K562 (cell line): ENCODE data around the gene SLC8A1. TPM values are rescaled to one million over a fixed set of nuclear protein-coding genes. Genes with fewer than 3 reads are reported as not detected.

Source experiments
- ATAC-seq: fragments of 200-7000 bp; cut with Tn5 transposase; 3 replicates; pipeline ENCODE4 v1.9.1; 2020; ENCODE audit warnings: moderate library complexity
- BruUV-seq: library from RNA; stranded (reverse); fragments of 400-500 nt; replicated peaks from 2 replicates; lab custom pipeline; 2021; lab: Mats Ljungman, UMichigan
- CTCF ChIA-PET: fragments of 300-600 bp; formaldehyde crosslinking; extraction: SDS; loops from one replicate; lab custom pipeline; 2021; ENCODE audit warnings: low intra/inter-chr PET ratio; lab: Yijun Ruan, JAX
- POLR2A ChIA-PET: fragments of 300-600, 350-650 bp; sonication (Branson Sonifier 250); formaldehyde crosslinking; extraction: SDS; loops from one replicate; lab custom pipeline; 2021; ENCODE audit warnings: antibody characterized with exemption, inconsistent platforms; lab: Yijun Ruan, JAX
- DNase-seq, 4 experiments: peaks; one replicate each; pipeline versions ENCODE4 v3.0.0 to v3.0.0-alpha.2; 2011 to 2018; ENCODE audit warnings: low spot score in 3 of 4, mixed read lengths in 3 of 4; ENCODE audit errors: extremely low read depth in 1 of 4
- FAIRE-seq: peaks from 2 replicates; lab custom pipeline; 2011; peaks lifted over from hg19 to GRCh38; lab: Jason Lieb, UNC
- H2AFZ ChIP-seq: 2 replicates; pipeline ENCODE4 v1.6.0; 2011; ENCODE audit warnings: low read depth, low read length, control low read depth, inconsistent platforms
- H3K27ac ChIP-seq: fragments of 200-600 bp; 3 replicates; pipeline ENCODE4 v1.8.0; 2011; ENCODE audit warnings: low read depth, mild to moderate bottlenecking, control low read depth, inconsistent platforms, low read length, moderate library complexity, mixed read lengths; ENCODE audit errors: extremely low read depth
- H3K27me3 ChIP-seq, 2 experiments: fragments of 300-600 bp in 1 of 2; 2 replicates in 1 of 2; 3 replicates in 1 of 2; pipeline versions ENCODE4 v1.6.0 to v1.8.0; 2011; ENCODE audit warnings: inconsistent platforms in 2 of 2, low read length in 2 of 2, mild to moderate bottlenecking in 1 of 2, mixed read lengths in 1 of 2, moderate library complexity in 1 of 2; ENCODE audit not compliant: control insufficient read depth in 2 of 2, insufficient read depth in 2 of 2
- H3K36me3 ChIP-seq: fragments of 300-600 bp; 3 replicates; pipeline ENCODE4 v1.8.0; 2011; ENCODE audit warnings: mild to moderate bottlenecking, low read length, inconsistent platforms; ENCODE audit not compliant: control insufficient read depth, insufficient read depth
- H3K4me1 ChIP-seq, 2 experiments: fragments of 200-600 bp in 1 of 2; replicated peaks in 1 of 2; 2 replicates in 1 of 2; 3 replicates in 1 of 2; pipeline versions ENCODE4 v1.5.1 to v1.8.0; 2011; ENCODE audit warnings: inconsistent platforms in 2 of 2, low read length in 2 of 2, mild to moderate bottlenecking in 1 of 2, mixed read lengths in 1 of 2, moderate library complexity in 1 of 2; ENCODE audit not compliant: control insufficient read depth in 2 of 2, insufficient read depth in 2 of 2
- H3K4me2 ChIP-seq: 2 replicates; pipeline ENCODE4 v1.6.1; 2011; ENCODE audit warnings: low read length, control low read depth, inconsistent platforms, mixed read lengths; ENCODE audit not compliant: insufficient read depth
- H3K4me3 ChIP-seq: fragments of 200-600 bp; sonication (generic), shearing (Covaris generic); 2 replicates; pipeline ENCODE4 v1.5.1; 2016; ENCODE audit warnings: control low read depth, inconsistent platforms
- H3K79me2 ChIP-seq: fragments of 200-600 bp; 3 replicates; pipeline ENCODE4 v1.8.0; 2011; ENCODE audit warnings: low read length, inconsistent platforms; ENCODE audit not compliant: control insufficient read depth, insufficient read depth
- H3K9ac ChIP-seq, 2 experiments: 2 replicates each; pipeline versions ENCODE4 v1.6.0 to v1.6.1; 2011; ENCODE audit warnings: low read depth in 2 of 2, low read length in 2 of 2, control low read depth in 1 of 2, inconsistent platforms in 1 of 2, mild to moderate bottlenecking in 1 of 2, mixed read lengths in 1 of 2; ENCODE audit not compliant: insufficient read depth in 1 of 2
- H3K9me1 ChIP-seq: one replicate; pipeline ENCODE4 v1.6.0; 2011; ENCODE audit warnings: inconsistent platforms, mild to moderate bottlenecking, low read length, moderate library complexity; ENCODE audit not compliant: control insufficient read depth, insufficient read depth
- H3K9me3 ChIP-seq: replicated peaks from 2 replicates; pipeline ENCODE4 v1.5.1; 2011; ENCODE audit warnings: low read depth, low read length, inconsistent platforms; ENCODE audit not compliant: control insufficient read depth, insufficient read depth
- H4K20me1 ChIP-seq: replicated peaks from 2 replicates; pipeline ENCODE4 v1.6.1; 2011; ENCODE audit warnings: low read length, inconsistent platforms, mixed read lengths; ENCODE audit not compliant: control insufficient read depth, insufficient read depth
- GABPA ChIP-seq: fragments of 200-800 bp; sonication (Bioruptor generic); conservative IDR thresholded peaks from 2 replicates; pipeline ENCODE4 v1.6.1; 2016; ENCODE audit warnings: low read depth, missing genetic modification characterization, missing compliant biosample characterization
- MTA3 ChIP-seq: fragments of 450-650 bp; formaldehyde crosslinking; IDR thresholded peaks from 2 replicates; pipeline ENCODE4 v1.6.1; 2017; ENCODE audit warnings: mild to moderate bottlenecking, borderline replicate concordance
- MYBL2 ChIP-seq, 2 experiments: fragments of 450-650 bp in 1 of 2; sonication (generic) in 1 of 2; formaldehyde crosslinking in 1 of 2; IDR thresholded peaks; 2 replicates each; pipeline versions ENCODE4 v1.6.1 to v1.8.1; 2017 to 2022; ENCODE audit warnings: borderline replicate concordance in 1 of 2, inconsistent platforms in 1 of 2, low read depth in 1 of 2, mild to moderate bottlenecking in 1 of 2, missing genetic modification reagents in 1 of 2, moderate library complexity in 1 of 2
- PYGO2 ChIP-seq: fragments of 450-650 bp; IDR thresholded peaks from 2 replicates; pipeline ENCODE4 v1.6.1; 2016; ENCODE audit warnings: mild to moderate bottlenecking, missing genetic modification characterization, moderate library complexity, missing compliant biosample characterization
- SLC30A9 ChIP-seq: fragments of 250-450 bp; sonication (Bioruptor Pico); IDR thresholded peaks from 2 replicates; pipeline ENCODE4 v1.8.0; 2022; ENCODE audit warnings: mild to moderate bottlenecking, moderate library complexity
- SOX6 ChIP-seq: fragments of 450-650 bp; IDR thresholded peaks from 2 replicates; pipeline ENCODE4 v1.6.1; 2014; ENCODE audit warnings: mild to moderate bottlenecking
- USF1 ChIP-seq: sonication (generic); formaldehyde crosslinking; IDR thresholded peaks from 2 replicates; pipeline ENCODE4 v1.9.0; 2022; ENCODE audit warnings: mild to moderate bottlenecking, missing genetic modification reagents
- ZBTB5 ChIP-seq: fragments of 450-650 bp; IDR thresholded peaks from 2 replicates; pipeline ENCODE4 v1.6.1; 2017; ENCODE audit warnings: antibody characterized with exemption
- ZNF589 ChIP-seq: fragments of 200-800 bp; sonication (Bioruptor generic); IDR thresholded peaks from 2 replicates; pipeline ENCODE4 v1.6.1; 2016; ENCODE audit warnings: low read depth, missing genetic modification characterization, missing compliant biosample characterization
- WGBS: fragments of 100-300 bp; shearing (Covaris generic); methylation state at CpG from one replicate; pipeline ENCODE4 v1.1.6; 2016; ENCODE audit warnings: low coverage, mixed read lengths; ENCODE audit not compliant: insufficient coverage; ENCODE audit errors: missing lambda C conversion rate; 5-methylcytosine and 5-hydroxymethylcytosine counted together
- in situ Hi-C: fragments of 300-500 bp; cut with MboI; formaldehyde crosslinking; loops from 4 replicates; pipeline ENCODE4 v1.15.0; 2018; ENCODE audit warnings: inconsistent platforms, mixed read lengths
- intact Hi-C: fragments of 100-400 bp; cut with micrococcal nuclease; formaldehyde crosslinking; loops from 2 replicates; pipeline ENCODE4 v1.14.2; 2022
- polyA plus RNA-seq, 8 experiments: library from polyadenylated mRNA; depleted of rRNA in 4 of 8; stranded (reverse) in 5 of 8; unstranded in 3 of 8; fragments of >200 nt; fragmentation: Nextera tagmentation in 2 of 8; fragmentation: Illumina TruSeq in 1 of 8; extraction: Ambion mirVana in 2 of 8; extraction: Trizol in 1 of 8; gene quantifications; 2 replicates each; pipeline versions ENCODE4 v1.2.1 to v1.2.3, GENCODE V29; 2011 to 2014; ENCODE audit warnings: inconsistent platforms in 1 of 8, missing spikeins in 1 of 8
- total RNA-seq, 7 experiments: library from RNA; depleted of rRNA in 6 of 7; stranded (reverse); fragments of >200 nt in 6 of 7; fragmentation: Illumina TruSeq in 2 of 7; extraction: Trizol in 2 of 7; gene quantifications; 2 replicates each; pipeline versions ENCODE4 v1.2.1 to v1.2.3, GENCODE V29; 2011 to 2021; ENCODE audit warnings: low replicate concordance in 1 of 7

SLC8A1 gene
- total and polyA plus RNA-seq, 9 of the 15 experiments (the other 6 are each of a cell fraction or from before 2014, with no cell fraction given), result not detected

DNA sequence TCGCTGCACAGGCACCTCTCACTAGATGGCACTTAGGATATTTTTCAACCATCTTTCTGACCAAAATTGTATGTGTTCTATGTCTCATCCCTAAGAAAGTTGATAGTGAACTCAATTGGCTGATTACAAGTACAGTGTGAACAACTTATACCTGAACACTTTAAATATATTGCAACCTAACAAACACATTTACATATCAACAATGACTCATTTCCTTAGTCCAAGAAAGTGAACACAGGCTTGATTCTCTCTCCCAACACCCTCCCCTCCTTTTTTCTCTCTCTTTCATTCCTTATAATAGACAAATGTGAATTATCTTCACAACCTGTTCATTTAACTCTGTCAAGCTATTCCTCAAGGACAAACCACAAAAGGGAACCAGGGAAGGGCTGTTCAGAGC lies 192.0 kb downstream of the SLC8A1 start:
- in situ Hi-C loops (no loop called here), intact Hi-C loops (no loop called here)
- H2AFZ ChIP-seq, result no peak overlapping the region
- H3K4me1 ChIP-seq, result no peaks in the 10 kb centered on the region
- no peak overlapping the region for H3K9ac ChIP-seq
- WGBS, result 0% methylated on average over 1 of the region's 1 CpG
- H4K20me1 ChIP-seq, result no peaks in the 10 kb centered on the region
- POLR2A ChIA-PET, result interaction anchor here (1.2 kb wide), 1 partner anchor 13 kb away, joined by 4 read pairs; no protein-coding TSS in a partner anchor
- FAIRE-seq (no peak), ATAC-seq (no peak), DNase-seq (no peak)
- TF ChIP-seq ZNF589 (CRISPR knock-in tag) (no peak), ZBTB5 (no peak), GABPA (tag) (no peak), SOX6 (no peak), PYGO2 (tag) (no peak), SLC30A9 (no peak), MTA3 (no peak), MYBL2 (IDR thresholded peaks at IDR 0.05; ENCODE audit: low read depth) (no peak), MYBL2 (CRISPR knock-in tag; IDR thresholded peaks at IDR 0.05; ENCODE audit: borderline replicate concordance) (no peak), USF1 (CRISPR knock-in tag) (no peak)
- no peak overlapping the region for H3K4me3 ChIP-seq
- CTCF ChIA-PET, result no interaction called here
- H3K27me3 ChIP-seq, result no peaks in the 10 kb centered on the region
- H3K36me3 ChIP-seq, result no peaks in the 10 kb centered on the region
- no TSS peak for BruUV-seq
- no peak overlapping the region for H3K4me2 ChIP-seq
- no peak overlapping the region for H3K27ac ChIP-seq
- H3K79me2 ChIP-seq, result no peaks in the 10 kb centered on the region
- no peaks in the 10 kb centered on the region for H3K9me3 ChIP-seq
- no peaks in the 10 kb centered on the region for H3K9me1 ChIP-seq
